NB4 (cell line): ENCODE measurements around the gene ITPR3.

Experiments used
- POLR2A ChIP-seq: IDR thresholded peaks from 2 replicates; pipeline ENCODE4 v1.6.1; 2011; ENCODE audit warnings: mild to moderate bottlenecking; ENCODE audit not compliant: insufficient read length; ENCODE audit errors: extremely low read depth
- TF ChIP-seq, protein P1 (sequence below): IDR thresholded peaks from one replicate; pipeline ENCODE4 v1.5.1; 2012; ENCODE audit warnings: low read depth, low read length

GRCh38 chr6:33622456-33623431, 1.6 kb downstream of the ITPR3 start:
- TF ChIP-seq, protein P1, sequence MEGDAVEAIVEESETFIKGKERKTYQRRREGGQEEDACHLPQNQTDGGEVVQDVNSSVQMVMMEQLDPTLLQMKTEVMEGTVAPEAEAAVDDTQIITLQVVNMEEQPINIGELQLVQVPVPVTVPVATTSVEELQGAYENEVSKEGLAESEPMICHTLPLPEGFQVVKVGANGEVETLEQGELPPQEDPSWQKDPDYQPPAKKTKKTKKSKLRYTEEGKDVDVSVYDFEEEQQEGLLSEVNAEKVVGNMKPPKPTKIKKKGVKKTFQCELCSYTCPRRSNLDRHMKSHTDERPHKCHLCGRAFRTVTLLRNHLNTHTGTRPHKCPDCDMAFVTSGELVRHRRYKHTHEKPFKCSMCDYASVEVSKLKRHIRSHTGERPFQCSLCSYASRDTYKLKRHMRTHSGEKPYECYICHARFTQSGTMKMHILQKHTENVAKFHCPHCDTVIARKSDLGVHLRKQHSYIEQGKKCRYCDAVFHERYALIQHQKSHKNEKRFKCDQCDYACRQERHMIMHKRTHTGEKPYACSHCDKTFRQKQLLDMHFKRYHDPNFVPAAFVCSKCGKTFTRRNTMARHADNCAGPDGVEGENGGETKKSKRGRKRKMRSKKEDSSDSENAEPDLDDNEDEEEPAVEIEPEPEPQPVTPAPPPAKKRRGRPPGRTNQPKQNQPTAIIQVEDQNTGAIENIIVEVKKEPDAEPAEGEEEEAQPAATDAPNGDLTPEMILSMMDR = no peak
- TF ChIP-seq POLR2A = no peak
